NT2/D1 (cell line): ENCODE measurements around the gene EML4.

Experiments used
- DNase-seq: peaks from one replicate; pipeline ENCODE4 v3.0.0-alpha.2; 2011; ENCODE audit warnings: low read depth, low spot score
- H3K27me3 ChIP-seq: 2 replicates; pipeline ENCODE4 v1.6.0; 2011; ENCODE audit warnings: mild to moderate bottlenecking; ENCODE audit not compliant: insufficient read length, insufficient read depth
- H3K36me3 ChIP-seq: 2 replicates; pipeline ENCODE4 v1.6.1; 2011; ENCODE audit warnings: mild to moderate bottlenecking, low read length, mixed read lengths; ENCODE audit not compliant: insufficient read depth, insufficient read length
- H3K4me1 ChIP-seq: 2 replicates; pipeline ENCODE4 v1.5.1; 2011; ENCODE audit not compliant: insufficient read depth, insufficient read length
- H3K4me3 ChIP-seq: 2 replicates; pipeline ENCODE4 v1.5.1; 2011; ENCODE audit warnings: low read depth; ENCODE audit not compliant: insufficient read length
- H3K9ac ChIP-seq: 2 replicates; pipeline ENCODE4 v1.6.0; 2011; ENCODE audit warnings: low read depth; ENCODE audit not compliant: insufficient read length
- H3K9me3 ChIP-seq: 2 replicates; pipeline ENCODE4 v1.5.1; 2011; ENCODE audit warnings: mild to moderate bottlenecking, low read length; ENCODE audit not compliant: insufficient read depth
- SUZ12 ChIP-seq: IDR thresholded peaks from 2 replicates; pipeline ENCODE4 v1.6.1; 2011; ENCODE audit not compliant: insufficient read length, insufficient read depth; ENCODE audit errors: extremely low read depth
- YY1 ChIP-seq: IDR thresholded peaks from 2 replicates; pipeline ENCODE4 v1.6.1; 2011; ENCODE audit not compliant: insufficient read length, insufficient read depth
- ZNF274 ChIP-seq: IDR thresholded peaks from 2 replicates; pipeline ENCODE4 v1.6.1; 2011; ENCODE audit warnings: mild to moderate bottlenecking, low read depth, low read length

The EML4 gene

DNA sequence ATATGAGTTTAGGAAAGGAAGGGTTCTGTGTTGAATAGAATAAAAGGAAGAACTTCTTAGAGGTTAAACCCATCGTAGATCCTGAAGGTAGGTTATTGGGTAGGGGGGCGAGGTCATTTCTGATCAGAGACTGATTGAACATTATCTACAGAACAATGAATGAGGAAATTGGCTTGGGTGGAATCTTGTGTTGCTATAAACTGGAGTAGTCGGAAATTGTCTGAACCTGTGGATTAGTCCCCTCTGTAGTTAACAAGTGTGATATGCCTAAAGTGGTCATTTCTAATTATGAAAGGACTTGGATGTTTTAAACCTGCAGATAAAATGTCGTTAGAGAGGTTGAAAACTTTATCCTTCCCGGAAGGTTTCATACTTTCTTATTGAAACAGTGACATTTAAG lies 42.1 kb downstream of the EML4 start:
- Histone ChIP-seq H3K9ac (no peak overlapping the region), H3K9me3 (no peaks in the 10 kb centered on the region), H3K4me1 (no peaks in the 10 kb centered on the region), H3K36me3 (no peaks in the 10 kb centered on the region), H3K27me3 (no peaks in the 10 kb centered on the region), H3K4me3 (no peak overlapping the region)
- no peak for DNase-seq
- TF ChIP-seq ZNF274 (no peak), YY1 (no peak)

DNA sequence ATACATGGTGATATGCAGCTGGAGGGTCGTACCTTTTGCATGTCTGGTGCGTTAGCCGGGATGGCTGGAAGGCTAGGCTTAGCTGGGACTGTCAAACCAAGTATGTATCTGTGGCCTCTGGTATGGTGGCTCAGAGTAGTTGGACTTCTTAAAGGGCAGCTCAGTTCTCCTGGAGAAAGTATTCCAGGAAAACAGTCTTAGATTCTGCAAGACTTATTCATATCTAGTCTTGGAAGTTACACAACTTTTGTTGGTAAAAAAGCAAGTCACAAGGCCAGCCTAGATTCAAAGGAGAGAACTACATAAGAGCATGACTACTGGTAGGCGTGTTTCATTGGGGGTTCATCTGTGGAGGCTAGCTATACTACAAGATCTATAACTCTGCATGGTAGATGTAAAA lies 45.5 kb downstream of the EML4 start:
- Histone ChIP-seq H3K27me3 (no peaks in the 10 kb centered on the region), H3K36me3 (no peaks in the 10 kb centered on the region), H3K9ac (no peak overlapping the region), H3K9me3 (no peaks in the 10 kb centered on the region), H3K4me3 (no peak overlapping the region), H3K4me1 (no peaks in the 10 kb centered on the region)
- DNase-seq = no peak
- TF ChIP-seq YY1 = no peak
- no peak for TF ChIP-seq ZNF274
- no peak for TF ChIP-seq SUZ12

DNA sequence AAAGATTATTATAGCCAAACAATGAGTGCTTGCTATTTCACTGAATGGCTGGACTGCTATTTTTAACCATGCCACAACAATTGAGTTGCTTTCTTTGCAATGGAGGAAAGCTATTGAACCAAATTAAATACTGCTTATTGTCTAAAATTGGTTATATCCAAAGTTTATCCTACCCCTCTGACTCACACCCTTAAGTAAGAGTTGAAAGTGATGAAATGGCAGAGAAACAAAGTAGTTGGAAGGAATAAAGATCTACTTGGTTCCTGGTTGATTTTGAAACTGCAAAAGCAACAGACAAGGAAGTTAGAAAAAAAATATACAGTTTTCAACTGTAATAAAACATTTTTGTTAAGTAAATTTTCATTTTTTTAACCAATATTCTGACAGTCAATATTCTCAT lies 47.5 kb downstream of the EML4 start:
- no peaks in the 10 kb centered on the region for H3K4me1 ChIP-seq
- H3K27me3 ChIP-seq = no peaks in the 10 kb centered on the region
- TF ChIP-seq ZNF274 = no peak
- no peak for TF ChIP-seq YY1
- H3K9ac ChIP-seq = no peak overlapping the region
- no peaks in the 10 kb centered on the region for H3K36me3 ChIP-seq
- no peak overlapping the region for H3K4me3 ChIP-seq
- DNase-seq = no peak
- H3K9me3 ChIP-seq = no peaks in the 10 kb centered on the region

DNA sequence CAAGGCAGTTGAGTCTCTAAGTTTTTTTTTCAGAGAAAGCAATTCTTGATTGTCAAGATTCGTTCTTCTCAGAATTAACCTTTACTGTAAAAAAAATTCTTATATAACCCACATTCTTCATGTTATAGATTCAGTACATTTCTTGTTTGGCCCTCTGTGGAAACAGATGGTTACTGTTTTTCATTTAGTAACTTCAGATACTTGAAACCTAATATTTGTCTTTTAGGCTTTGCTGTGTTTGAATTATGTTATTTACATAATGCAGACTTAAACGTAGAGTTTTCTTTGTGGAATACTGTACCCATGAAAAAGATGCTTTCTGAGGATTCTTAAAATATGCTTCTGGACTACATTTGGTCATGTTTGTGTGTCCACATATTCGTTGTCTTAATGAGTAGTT lies 48.2 kb downstream of the EML4 start:
- DNase-seq = no peak
- Histone ChIP-seq H3K9ac (no peak overlapping the region), H3K4me1 (no peaks in the 10 kb centered on the region), H3K9me3 (no peaks in the 10 kb centered on the region), H3K36me3 (no peaks in the 10 kb centered on the region), H3K4me3 (no peak overlapping the region), H3K27me3 (no peaks in the 10 kb centered on the region)
- TF ChIP-seq YY1 (no peak), ZNF274 (no peak), SUZ12 (no peak)

DNA sequence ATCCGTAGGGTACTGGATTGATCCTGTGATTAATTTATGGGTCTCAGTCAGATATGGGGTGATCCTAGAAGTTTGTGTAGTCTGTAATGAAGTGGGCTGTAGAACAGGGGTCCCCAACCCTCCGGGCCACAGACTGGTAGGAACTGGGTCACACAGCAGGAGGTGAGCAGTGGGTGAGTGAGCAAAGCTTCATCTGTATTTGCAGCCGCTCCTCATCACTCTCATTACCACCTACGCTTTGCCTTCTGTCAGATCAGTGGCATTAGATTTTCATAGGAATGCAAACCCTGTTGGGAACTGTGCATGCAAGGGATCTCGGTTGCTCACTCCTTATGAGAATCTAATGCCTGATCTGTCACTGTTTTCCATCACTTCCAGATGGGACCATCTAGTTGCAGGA lies 48.8 kb downstream of the EML4 start:
- H3K36me3 ChIP-seq = no peaks in the 10 kb centered on the region
- H3K9me3 ChIP-seq = no peaks in the 10 kb centered on the region
- DNase-seq = no peak
- no peaks in the 10 kb centered on the region for H3K4me1 ChIP-seq
- H3K27me3 ChIP-seq = no peaks in the 10 kb centered on the region
- TF ChIP-seq SUZ12 = no peak
- no peak overlapping the region for H3K9ac ChIP-seq
- H3K4me3 ChIP-seq = no peak overlapping the region

DNA sequence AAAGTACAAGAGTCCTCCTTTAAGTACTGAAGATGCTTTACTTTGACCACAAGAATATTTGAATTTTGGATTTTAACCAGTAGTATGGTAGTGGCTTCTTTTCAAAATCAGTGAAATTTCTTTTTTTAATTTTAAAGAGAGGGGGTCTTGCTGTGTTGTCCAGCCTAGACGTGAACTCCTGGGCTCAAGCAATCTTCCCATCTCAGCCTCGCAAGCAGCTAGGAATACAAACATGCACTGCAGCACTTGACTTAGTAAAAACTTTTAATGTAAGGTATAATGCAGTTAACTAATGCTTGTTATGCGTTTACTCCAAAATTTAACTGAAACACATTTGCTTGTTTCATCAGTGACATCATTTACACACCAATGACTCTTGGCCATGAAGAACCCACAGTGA lies 49.6 kb downstream of the EML4 start:
- no peak for TF ChIP-seq SUZ12
- TF ChIP-seq YY1 = no peak
- TF ChIP-seq ZNF274 = no peak
- Histone ChIP-seq H3K36me3 (no peaks in the 10 kb centered on the region), H3K9me3 (no peaks in the 10 kb centered on the region), H3K27me3 (no peaks in the 10 kb centered on the region), H3K4me1 (no peaks in the 10 kb centered on the region), H3K9ac (no peak overlapping the region), H3K4me3 (no peak overlapping the region)
- no peak for DNase-seq

DNA sequence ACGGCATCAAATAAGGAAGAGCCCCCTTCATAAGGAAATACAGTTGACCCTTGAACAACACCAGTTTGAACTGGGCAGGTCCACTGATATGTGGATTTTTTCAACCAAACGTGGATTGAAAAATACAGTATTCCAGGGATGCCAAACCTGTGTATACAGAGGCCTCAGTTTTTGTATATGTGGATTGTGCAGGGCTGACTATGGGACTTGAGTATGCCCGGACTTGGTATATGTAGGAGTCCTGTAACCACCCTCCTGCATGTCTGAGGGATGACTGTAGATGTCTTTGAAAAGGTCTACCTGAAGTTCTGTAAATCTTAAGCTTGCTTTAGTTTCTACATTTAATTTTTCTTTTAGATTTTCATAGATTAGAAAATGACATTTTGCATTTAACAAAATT lies 50.0 kb downstream of the EML4 start:
- H3K4me1 ChIP-seq = no peaks in the 10 kb centered on the region
- no peak overlapping the region for H3K9ac ChIP-seq
- H3K36me3 ChIP-seq = no peaks in the 10 kb centered on the region
- H3K4me3 ChIP-seq = no peak overlapping the region
- no peak for DNase-seq
- no peaks in the 10 kb centered on the region for H3K27me3 ChIP-seq
- no peak for TF ChIP-seq SUZ12
- TF ChIP-seq YY1 = no peak
- TF ChIP-seq ZNF274 = no peak
- H3K9me3 ChIP-seq = no peaks in the 10 kb centered on the region

DNA sequence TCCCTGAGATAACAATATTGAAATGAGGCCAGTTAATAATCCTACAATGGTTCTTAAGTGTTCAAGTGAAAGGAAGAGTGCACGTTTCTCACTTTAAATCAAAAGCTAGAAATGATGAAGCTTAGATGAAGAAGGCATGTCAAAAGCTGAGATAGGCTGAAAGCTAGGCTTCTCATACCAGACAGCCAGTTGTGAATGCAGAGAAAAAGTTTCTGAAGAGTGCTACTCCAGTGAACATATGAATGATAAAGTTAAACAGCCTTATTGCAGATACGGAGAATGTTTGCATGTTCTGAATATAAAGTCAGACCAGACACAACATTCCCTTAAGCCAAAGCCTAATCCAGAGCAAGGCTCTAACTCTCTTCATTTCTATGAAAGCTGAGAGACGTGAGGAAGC lies 51.4 kb downstream of the EML4 start:
- Histone ChIP-seq H3K27me3 (no peaks in the 10 kb centered on the region), H3K4me3 (no peak overlapping the region), H3K9me3 (no peaks in the 10 kb centered on the region), H3K4me1 (no peaks in the 10 kb centered on the region), H3K9ac (no peak overlapping the region), H3K36me3 (no peaks in the 10 kb centered on the region)
- TF ChIP-seq ZNF274 = no peak
- TF ChIP-seq YY1 = no peak
- TF ChIP-seq SUZ12 = no peak
- no peak for DNase-seq
